ENCODE results near the gene GTF3C1. TPM values are rescaled to one million over a fixed set of nuclear protein-coding genes. Genes with fewer than 3 reads are reported as not detected.

GTF3C1 gene
- total RNA-seq, 1 experiment from 2014 or later = 38.1 TPM

DNA sequence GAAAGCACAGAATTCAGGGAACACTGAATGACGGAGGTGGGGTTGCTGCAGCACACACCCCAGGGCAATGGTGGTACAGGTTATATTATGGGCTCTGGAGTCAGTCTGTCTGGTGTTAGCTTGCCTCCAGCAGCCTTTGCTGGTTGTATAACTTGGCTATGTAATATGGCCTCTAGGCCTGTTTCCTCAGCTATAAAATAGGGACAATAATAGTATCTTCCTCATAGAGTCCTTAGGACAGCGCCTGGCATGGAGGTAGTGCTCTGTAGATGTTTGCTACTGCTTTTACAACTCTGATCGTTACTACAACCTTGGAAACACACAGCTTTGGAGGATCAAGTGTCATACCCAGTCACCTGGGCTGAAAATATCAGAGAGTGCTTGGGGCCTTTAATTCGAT, 31.5 kb downstream of the GTF3C1 start:
- Mint-ChIP-seq H3K27ac (ENCODE audit: low read depth, unreplicated experiment) (no peak overlapping the region), H3K9me3 (ENCODE audit: unreplicated experiment) (no peaks in the 10 kb centered on the region), H3K4me1 (ENCODE audit: insufficient read depth, unreplicated experiment) (no peaks in the 10 kb centered on the region), H3K36me3 (ENCODE audit: insufficient read depth, unreplicated experiment) (peaks cover 42% of the 10 kb centered on the region), H3K4me3 (ENCODE audit: unreplicated experiment) (no peak overlapping the region), H3K27me3 (ENCODE audit: insufficient read depth, unreplicated experiment) (no peaks in the 10 kb centered on the region)
- no TSS peak for BruUV-seq (replicated peaks)
- CTCF ChIA-PET = interaction anchor here (0.9 kb wide), 1 partner anchor 553 kb away, joined by 4 read pairs; no protein-coding TSS in a partner anchor
- no peak for DNase-seq (ENCODE audit: unreplicated experiment)
- POLR2A ChIA-PET = no interaction called here
- intact Hi-C loops (cut with micrococcal nuclease) = no loop called here
- TF ChIP-seq, protein P1, sequence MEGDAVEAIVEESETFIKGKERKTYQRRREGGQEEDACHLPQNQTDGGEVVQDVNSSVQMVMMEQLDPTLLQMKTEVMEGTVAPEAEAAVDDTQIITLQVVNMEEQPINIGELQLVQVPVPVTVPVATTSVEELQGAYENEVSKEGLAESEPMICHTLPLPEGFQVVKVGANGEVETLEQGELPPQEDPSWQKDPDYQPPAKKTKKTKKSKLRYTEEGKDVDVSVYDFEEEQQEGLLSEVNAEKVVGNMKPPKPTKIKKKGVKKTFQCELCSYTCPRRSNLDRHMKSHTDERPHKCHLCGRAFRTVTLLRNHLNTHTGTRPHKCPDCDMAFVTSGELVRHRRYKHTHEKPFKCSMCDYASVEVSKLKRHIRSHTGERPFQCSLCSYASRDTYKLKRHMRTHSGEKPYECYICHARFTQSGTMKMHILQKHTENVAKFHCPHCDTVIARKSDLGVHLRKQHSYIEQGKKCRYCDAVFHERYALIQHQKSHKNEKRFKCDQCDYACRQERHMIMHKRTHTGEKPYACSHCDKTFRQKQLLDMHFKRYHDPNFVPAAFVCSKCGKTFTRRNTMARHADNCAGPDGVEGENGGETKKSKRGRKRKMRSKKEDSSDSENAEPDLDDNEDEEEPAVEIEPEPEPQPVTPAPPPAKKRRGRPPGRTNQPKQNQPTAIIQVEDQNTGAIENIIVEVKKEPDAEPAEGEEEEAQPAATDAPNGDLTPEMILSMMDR (IDR thresholded peaks at IDR 0.05; ENCODE audit: unreplicated experiment) = no peak

DNA sequence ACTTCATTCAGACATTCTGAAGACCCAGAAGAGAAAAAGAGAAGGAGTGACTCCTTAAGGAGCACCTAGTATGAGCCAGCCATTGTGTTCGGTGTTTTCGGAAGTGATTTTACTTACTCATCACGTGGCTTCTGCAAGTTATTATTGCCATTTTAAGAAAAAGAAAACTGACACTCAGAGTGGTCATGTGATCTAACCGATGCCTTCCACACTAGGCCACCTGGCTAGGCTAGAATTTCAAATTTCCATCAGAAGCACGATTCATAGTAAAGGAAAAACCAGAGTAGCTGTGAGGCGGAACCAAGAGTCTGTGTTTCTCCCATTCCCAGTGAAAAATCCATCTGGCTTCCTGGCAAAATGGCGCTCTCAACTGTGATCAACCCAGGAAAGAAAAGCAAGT, 32.0 kb downstream of the GTF3C1 start:
- no TSS peak for BruUV-seq (replicated peaks)
- POLR2A ChIA-PET = no interaction called here
- Mint-ChIP-seq H3K36me3 (ENCODE audit: insufficient read depth, unreplicated experiment) (peaks cover 36% of the 10 kb centered on the region), H3K27ac (ENCODE audit: low read depth, unreplicated experiment) (no peak overlapping the region), H3K4me1 (ENCODE audit: insufficient read depth, unreplicated experiment) (no peaks in the 10 kb centered on the region), H3K4me3 (ENCODE audit: unreplicated experiment) (no peak overlapping the region), H3K27me3 (ENCODE audit: insufficient read depth, unreplicated experiment) (no peaks in the 10 kb centered on the region), H3K9me3 (ENCODE audit: unreplicated experiment) (no peaks in the 10 kb centered on the region)
- TF ChIP-seq, protein P1 (IDR thresholded peaks at IDR 0.05; ENCODE audit: unreplicated experiment) = no peak
- intact Hi-C loops (cut with micrococcal nuclease) = no loop called here
- CTCF ChIA-PET = interaction anchor here (0.6 to 0.9 kb wide), 2 partner anchors 554 to 596 kb away, joined by 4 read pairs; no protein-coding TSS in a partner anchor
- DNase-seq (ENCODE audit: unreplicated experiment) = no peak

DNA sequence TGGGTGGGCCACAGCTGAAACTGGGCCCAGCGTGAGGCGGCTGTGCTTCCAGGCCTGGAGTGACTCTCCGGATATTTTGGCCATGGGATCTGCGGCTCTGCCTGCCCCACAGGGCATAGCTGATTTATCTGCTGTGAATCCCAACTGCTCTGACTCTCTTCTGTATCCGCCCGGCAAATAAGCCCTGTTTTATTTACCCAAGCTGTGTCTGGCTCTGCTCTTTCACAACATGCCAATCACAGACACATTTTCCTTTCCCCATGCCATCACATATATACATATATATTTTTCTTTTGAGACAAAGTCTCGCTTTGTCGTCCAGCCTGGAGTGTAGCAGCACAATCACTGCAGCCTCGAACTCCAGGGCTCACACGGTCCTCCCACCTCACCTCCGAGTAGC, 33.3 kb downstream of the GTF3C1 start:
- Mint-ChIP-seq H3K4me3 (ENCODE audit: unreplicated experiment) (no peak overlapping the region), H3K27me3 (ENCODE audit: insufficient read depth, unreplicated experiment) (no peaks in the 10 kb centered on the region), H3K9me3 (ENCODE audit: unreplicated experiment) (no peaks in the 10 kb centered on the region), H3K27ac (ENCODE audit: low read depth, unreplicated experiment) (no peak overlapping the region), H3K36me3 (ENCODE audit: insufficient read depth, unreplicated experiment) (peaks cover 34% of the 10 kb centered on the region), H3K4me1 (ENCODE audit: insufficient read depth, unreplicated experiment) (no peaks in the 10 kb centered on the region)
- no TSS peak for BruUV-seq (replicated peaks)
- DNase-seq (ENCODE audit: unreplicated experiment) = no peak
- POLR2A ChIA-PET = no interaction called here
- TF ChIP-seq, protein P1 (IDR thresholded peaks at IDR 0.05; ENCODE audit: unreplicated experiment) = no peak
- CTCF ChIA-PET = interaction anchor here (0.5 to 1.6 kb wide), 4 partner anchors 17 to 671 kb away, joined by 3 to 5 read pairs (median 4); no protein-coding TSS in a partner anchor
- intact Hi-C loops (cut with micrococcal nuclease) = no loop called here

DNA sequence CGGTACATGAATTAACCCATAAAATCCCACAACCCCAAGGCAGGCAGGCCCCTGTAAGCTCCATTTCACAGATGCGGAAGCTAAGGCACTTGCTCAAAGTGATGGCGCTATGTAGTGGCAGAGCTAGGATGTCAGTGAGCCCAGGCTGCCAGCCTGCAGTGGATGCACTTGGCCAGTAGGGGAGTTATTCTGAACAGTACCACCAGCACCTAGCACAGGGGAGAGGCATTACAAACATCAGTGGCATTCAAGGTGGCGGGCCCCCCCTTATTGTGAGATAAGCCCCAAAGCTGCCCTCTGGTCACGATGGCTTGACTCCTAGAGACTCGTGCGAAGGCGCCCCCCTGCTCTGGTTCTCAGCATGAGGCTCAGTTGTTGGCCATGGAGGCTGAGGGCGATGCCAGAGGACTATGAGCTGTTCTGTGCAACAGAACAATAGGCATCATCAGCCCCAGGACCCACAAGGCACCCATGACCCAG, 33.8 kb downstream of the GTF3C1 start:
- Mint-ChIP-seq H3K27me3 (ENCODE audit: insufficient read depth, unreplicated experiment) (no peaks in the 10 kb centered on the region), H3K4me1 (ENCODE audit: insufficient read depth, unreplicated experiment) (no peaks in the 10 kb centered on the region), H3K4me3 (ENCODE audit: unreplicated experiment) (no peak overlapping the region), H3K27ac (ENCODE audit: low read depth, unreplicated experiment) (no peak overlapping the region), H3K9me3 (ENCODE audit: unreplicated experiment) (no peaks in the 10 kb centered on the region), H3K36me3 (ENCODE audit: insufficient read depth, unreplicated experiment) (peaks cover 39% of the 10 kb centered on the region)
- intact Hi-C loops (cut with micrococcal nuclease) = no loop called here
- POLR2A ChIA-PET = no interaction called here
- BruUV-seq (replicated peaks) = no TSS peak
- DNase-seq (ENCODE audit: unreplicated experiment) = peak; percentile 32
- TF ChIP-seq, protein P1 (IDR thresholded peaks at IDR 0.05; ENCODE audit: unreplicated experiment) = peak; percentile 38
- CTCF ChIA-PET = interaction anchor here (0.6 to 1.6 kb wide), 7 partner anchors 11 to 672 kb away, joined by 3 to 5 read pairs (median 3); partner anchors contain the start of gene KATNIP

Measured in MCF 10A (cell line).